Common myeloid progenitor, CD34-positive (primary cell): ENCODE results near the gene OR7A5.
A peak's percentile ranks its signal among the peaks of the same experiment; 100 is the strongest.
"Not testable (repeated sequence)": the region's sequence is repeated elsewhere in the genome, so short reads cannot be mapped to it uniquely, and the experiment has no call there.

Experiments
- CTCF ChIA-PET: fragments of 350-600 bp; sonication (Branson Sonifier 250); formaldehyde crosslinking; loops from one replicate; lab custom pipeline; 2021; ENCODE audit warnings: antibody characterized with exemption; lab: Charles Lee
- POLR2A ChIA-PET: fragments of 350-600 bp; sonication (Branson Sonifier 250); formaldehyde crosslinking; loops from one replicate; lab custom pipeline; 2021; ENCODE audit warnings: antibody characterized with exemption; lab: Charles Lee
- DNase-seq, 3 donors: peaks; one replicate each; pipeline versions ENCODE4 v3.0.0 to v3.0.0-alpha.2; 2013
- H3K27ac ChIP-seq, 2 experiments: 1 replicate in 1 of 2; 2 replicates in 1 of 2; pipeline ENCODE4 v1.7.0; 2013; ENCODE audit warnings: inconsistent platforms in 2 of 2, low read length in 2 of 2, mild to moderate bottlenecking in 2 of 2, low read depth in 1 of 2, moderate library complexity in 1 of 2; ENCODE audit not compliant: severe bottlenecking in 2 of 2, insufficient read depth in 1 of 2, poor library complexity in 1 of 2
- H3K27me3 ChIP-seq, 5 experiments: replicated peaks in 2 of 5; 1 replicate in 3 of 5; 2 replicates in 2 of 5; pipeline versions ENCODE4 v1.6.1 to v1.7.0; 2013; ENCODE audit warnings: low read length in 4 of 5, mild to moderate bottlenecking in 2 of 5, moderate library complexity in 2 of 5, inconsistent platforms in 1 of 5; ENCODE audit not compliant: insufficient read depth in 5 of 5, control insufficient read depth in 4 of 5
- H3K36me3 ChIP-seq, 4 experiments: 1 replicate in 2 of 4; 2 replicates in 2 of 4; pipeline versions ENCODE4 v1.6.1 to v1.7.0; 2013; ENCODE audit warnings: low read length in 3 of 4, control low read depth in 1 of 4, mild to moderate bottlenecking in 1 of 4; ENCODE audit not compliant: control insufficient read depth in 4 of 4, insufficient read depth in 4 of 4
- H3K4me1 ChIP-seq, 4 experiments: 1 replicate in 3 of 4; 2 replicates in 1 of 4; pipeline versions ENCODE4 v1.6.1 to v1.7.1; 2013; ENCODE audit warnings: low read length in 3 of 4, mild to moderate bottlenecking in 3 of 4, control low read depth in 1 of 4, inconsistent platforms in 1 of 4, moderate library complexity in 1 of 4; ENCODE audit not compliant: control insufficient read depth in 4 of 4, insufficient read depth in 4 of 4; ENCODE audit errors: control extremely low read depth in 1 of 4
- H3K4me3 ChIP-seq, 7 experiments: 1 replicate in 4 of 7; 2 replicates in 3 of 7; pipeline versions ENCODE4 v1.5.1 to v1.7.0; 2013; ENCODE audit warnings: mild to moderate bottlenecking in 7 of 7, low read length in 6 of 7, moderate library complexity in 6 of 7, inconsistent platforms in 2 of 7, low read depth in 2 of 7, control low read depth in 1 of 7; ENCODE audit not compliant: insufficient read depth in 4 of 7, control insufficient read depth in 1 of 7; ENCODE audit errors: extremely low read depth in 1 of 7
- H3K9me3 ChIP-seq, 5 experiments: 1 replicate in 4 of 5; 2 replicates in 1 of 5; pipeline versions ENCODE4 v1.6.1 to v1.7.1; 2013; ENCODE audit warnings: low read length in 4 of 5, mild to moderate bottlenecking in 2 of 5, inconsistent platforms in 1 of 5, low read depth in 1 of 5, moderate library complexity in 1 of 5; ENCODE audit not compliant: control insufficient read depth in 4 of 5, insufficient read depth in 2 of 5; ENCODE audit errors: control extremely low read depth in 1 of 5
- WGBS: methylation state at CpG from one replicate; pipeline ENCODE4 v1.1.5; 2013; ENCODE audit not compliant: insufficient coverage; 5-methylcytosine and 5-hydroxymethylcytosine counted together

OR7A5 gene

GRCh38 chr19:14809272-14810057, 25.5 kb downstream of the OR7A5 start:
- POLR2A ChIA-PET, result no interaction called here
- CTCF ChIA-PET, result no interaction called here
- no peaks in the 10 kb centered on the region for H3K27me3 ChIP-seq

GRCh38 chr19:14804765-14805164, 30.2 kb downstream of the OR7A5 start:
- no peak for DNase-seq
- Histone ChIP-seq H3K4me1 (peaks cover 0 to 2% (median 0%) of the 10 kb centered on the region in 4 experiments), H3K36me3 (no peaks in the 10 kb centered on the region), H3K27ac (no peak overlapping the region), H3K9me3 (no peaks in the 10 kb centered on the region), H3K27me3 (no peaks in the 10 kb centered on the region), H3K4me3 (no peak overlapping the region)
- ChIA-PET POLR2A (no interaction called here), CTCF (interaction anchor here (1.6 kb wide), 1 partner anchor 10 kb away, joined by 4 read pairs; no protein-coding TSS in a partner anchor)
- WGBS, result 100% methylated on average over 3 of the region's 3 CpGs

More at GRCh38 chr19:14809272-14810057, 25.5 kb downstream of the OR7A5 start:
- H3K36me3 ChIP-seq, result no peaks in the 10 kb centered on the region
- DNase-seq, result no peak
- 75% methylated on average over 6 of the region's 9 CpGs for WGBS
- no peak overlapping the region for H3K4me3 ChIP-seq
- H3K4me1 ChIP-seq, result peaks cover 0 to 2% (median 0%) of the 10 kb centered on the region in 4 experiments
- no peaks in the 10 kb centered on the region for H3K9me3 ChIP-seq
- H3K27ac ChIP-seq, result no peak overlapping the region

DNA sequence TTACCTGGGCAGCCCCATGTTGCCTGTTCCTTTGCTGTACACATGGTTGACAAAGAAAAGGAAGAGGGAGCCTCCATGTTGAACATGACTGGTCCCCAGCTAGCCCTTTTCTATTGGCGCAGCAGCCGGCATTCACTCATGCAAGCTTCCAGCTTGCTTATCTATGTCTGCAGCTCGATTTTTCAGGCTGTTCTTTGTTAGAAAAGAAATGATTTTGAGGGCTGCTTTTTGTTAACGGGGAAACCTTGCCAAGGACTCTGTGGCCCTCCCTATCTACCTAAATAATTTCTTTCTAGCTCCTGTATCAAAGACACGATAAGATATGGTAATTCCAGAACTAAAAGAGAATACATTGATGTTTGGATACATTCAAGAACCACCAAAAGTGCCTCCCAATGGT, 36.2 kb downstream of the OR7A5 start:
- H3K27me3 ChIP-seq, result no peaks in the 10 kb centered on the region
- H3K36me3 ChIP-seq, result no peaks in the 10 kb centered on the region
- H3K4me3 ChIP-seq, result no peak overlapping the region
- peaks cover 0 to 5% (median 4%) of the 10 kb centered on the region in 4 experiments for H3K4me1 ChIP-seq
- CTCF ChIA-PET, result interaction anchor here (2.1 kb wide), 1 partner anchor 12 kb away, joined by 14 read pairs; no protein-coding TSS in a partner anchor
- no peak for DNase-seq
- H3K9me3 ChIP-seq, result no peaks in the 10 kb centered on the region
- POLR2A ChIA-PET, result no interaction called here
- 100% methylated on average over 2 of the region's 5 CpGs for WGBS
- H3K27ac ChIP-seq, result no peak overlapping the region

- 100% methylated on average over 9 of the region's 11 CpGs for WGBS
- ChIA-PET CTCF (interaction anchor here (0.9 to 2.5 kb wide), 2 partner anchors 9 to 70 kb away, joined by 3 to 10 read pairs; no protein-coding TSS in a partner anchor), POLR2A (no interaction called here)
- Histone ChIP-seq H3K27me3 (no peaks in the 10 kb centered on the region), H3K4me1 (peaks cover 4 to 16% (median 10%) of the 10 kb centered on the region in 4 experiments), H3K4me3 (no peak overlapping the region), H3K9me3 (no peaks in the 10 kb centered on the region), H3K36me3 (no peaks in the 10 kb centered on the region), H3K27ac (no peak overlapping the region)
- no peak for DNase-seq
Observed at GRCh38 chr19:14796021-14796420, 39.0 kb downstream of the OR7A5 start.

GRCh38 chr19:14795078-14795721, 39.8 kb downstream of the OR7A5 start:
- Histone ChIP-seq H3K27me3 (no peaks in the 10 kb centered on the region), H3K9me3 (no peaks in the 10 kb centered on the region), H3K4me1 (peaks cover 11 to 23% (median 17%) of the 10 kb centered on the region in 4 experiments), H3K36me3 (no peaks in the 10 kb centered on the region), H3K4me3 (no peak overlapping the region), H3K27ac (no peak overlapping the region)
- peak; percentile 62 to 85 (median 77) for DNase-seq
- ChIA-PET CTCF (interaction anchor here (2.5 kb wide), 1 partner anchor 8 kb away, joined by 10 read pairs; no protein-coding TSS in a partner anchor), POLR2A (interaction anchor here (0.7 kb wide), 2 partner anchors 64 to 96 kb away, joined by 3 read pairs; no protein-coding TSS in a partner anchor)
- 75% methylated on average over 2 of the region's 5 CpGs for WGBS

DNA sequence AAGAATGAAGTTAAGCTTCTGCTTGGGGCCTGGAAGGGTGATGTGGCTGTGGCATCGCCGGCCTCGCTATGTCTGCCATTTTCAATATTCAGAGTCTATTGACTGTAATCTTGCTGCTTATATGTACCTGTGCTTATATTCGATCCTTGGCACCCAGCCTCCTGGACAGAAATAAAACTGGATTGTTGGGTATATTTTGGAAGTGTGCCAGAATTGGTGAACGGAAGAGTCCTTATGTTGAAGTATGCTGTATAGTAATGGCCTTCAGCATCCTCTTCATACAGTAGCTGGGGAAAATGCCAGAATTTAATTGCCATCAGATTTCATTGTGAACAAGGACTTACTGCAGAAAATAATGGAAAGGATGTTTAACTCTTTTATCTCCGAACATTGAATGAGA, 42.7 kb downstream of the OR7A5 start:
- H3K36me3 ChIP-seq, H3K9me3 ChIP-seq, H3K4me3 ChIP-seq, H3K27me3 ChIP-seq, H3K27ac ChIP-seq, CTCF ChIA-PET, DNase-seq, POLR2A ChIA-PET: not testable (repeated sequence)
- H3K4me1 ChIP-seq, result peaks cover 17 to 29% (median 22%) of the 10 kb centered on the region in 4 experiments
- WGBS, result 93% methylated on average over 5 of the region's 6 CpGs
